NCI-H526 (cell line): ENCODE results near the gene ARHGEF17.
"Not testable (repeated sequence)": the region's sequence is repeated elsewhere in the genome, so short reads cannot be mapped to it uniquely, and the experiment has no call there.

Source experiments
- DNase-seq, 2 experiments: peaks; one replicate each; lab custom pipeline; 2025; lab: John Stamatoyannopoulos, UW

ARHGEF17 gene

GRCh38 chr11:73271936-73272679 is 36.0 kb upstream of the ARHGEF17 start, which contains the start of gene P2RY6:
TSS of gene P2RY6 (plus strand) at chr11:73272338. CDS start at chr11:73296519, 24,181 bp downstream.
- DNase-seq: peak in 1 of 2 experiments; percentile 43

DNA sequence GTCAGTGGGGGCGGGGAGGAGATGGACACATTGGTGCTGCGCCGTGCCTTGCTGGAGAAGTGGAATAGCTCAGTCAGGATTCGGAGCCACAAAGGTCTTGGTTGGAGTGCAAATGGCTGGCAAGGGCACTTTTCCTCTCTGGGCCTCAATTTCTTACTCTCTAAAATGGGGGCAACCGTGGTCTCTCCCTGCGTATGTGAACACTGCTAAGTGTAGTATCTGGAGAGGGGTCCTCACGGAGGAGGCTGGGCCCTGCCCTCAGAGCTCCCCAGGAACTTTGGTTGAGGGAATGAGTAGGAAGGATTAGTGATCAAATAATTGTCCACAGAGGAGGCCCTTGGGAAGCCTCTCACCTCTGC is 35.4 kb upstream of the ARHGEF17 start:
- no peak for DNase-seq

GRCh38 chr11:73273222-73273895 is 34.7 kb upstream of the ARHGEF17 start:
- DNase-seq: no peak

- DNase-seq: not testable (repeated sequence)
Measured at GRCh38 chr11:73274191-73274590, 33.9 kb upstream of the ARHGEF17 start.

DNA sequence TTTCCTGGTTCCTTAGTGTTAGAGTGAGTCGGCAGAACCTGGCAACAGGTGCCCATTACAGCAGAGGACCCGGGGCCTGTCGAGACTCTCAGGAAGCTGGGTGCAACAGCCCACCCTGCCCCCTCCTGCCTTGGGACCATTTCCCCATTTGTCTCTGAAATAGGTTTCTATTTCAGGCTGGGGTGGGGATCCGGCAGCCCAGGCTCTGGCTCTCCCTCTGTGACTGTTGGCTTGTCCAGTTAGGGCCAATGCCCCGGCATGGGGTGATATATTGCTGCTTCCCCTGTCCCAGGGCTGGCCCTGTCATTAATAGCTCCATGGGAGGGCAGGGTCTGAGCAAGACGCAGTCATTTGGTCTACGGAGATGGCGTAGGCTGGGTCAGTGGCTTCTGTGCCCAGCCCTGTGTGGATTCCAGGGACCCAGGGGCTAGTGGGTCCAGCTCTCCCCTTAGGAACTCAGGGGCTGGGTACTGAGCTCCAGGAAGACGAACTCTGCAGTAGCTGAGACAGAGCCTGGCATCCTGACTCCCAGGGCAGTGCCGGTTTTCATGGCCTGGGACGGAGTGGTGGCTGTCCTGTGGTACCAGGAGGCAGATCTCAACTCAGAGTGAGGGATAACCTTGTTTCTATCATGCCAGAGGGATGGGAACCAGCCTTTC is 33.2 kb upstream of the ARHGEF17 start:
- no peak for DNase-seq

DNA sequence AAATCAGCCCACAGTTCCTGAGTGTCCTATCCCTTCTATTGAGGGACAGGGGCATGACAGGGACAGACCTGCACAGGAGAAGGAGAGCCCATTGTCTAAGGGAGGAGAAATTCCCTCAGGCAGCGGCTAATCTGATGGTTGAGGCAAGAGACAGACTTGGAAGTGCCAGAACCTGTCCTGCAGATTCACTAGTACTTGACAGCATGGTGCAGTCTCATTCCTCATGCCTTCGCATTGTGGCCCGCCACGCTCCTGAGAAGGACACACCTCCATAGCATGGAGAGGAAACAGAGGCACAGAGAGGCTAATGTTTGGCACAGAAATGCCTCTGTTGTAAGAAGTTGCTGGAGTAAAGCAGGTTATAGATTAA is 32.7 kb upstream of the ARHGEF17 start:
- DNase-seq: no peak

DNA sequence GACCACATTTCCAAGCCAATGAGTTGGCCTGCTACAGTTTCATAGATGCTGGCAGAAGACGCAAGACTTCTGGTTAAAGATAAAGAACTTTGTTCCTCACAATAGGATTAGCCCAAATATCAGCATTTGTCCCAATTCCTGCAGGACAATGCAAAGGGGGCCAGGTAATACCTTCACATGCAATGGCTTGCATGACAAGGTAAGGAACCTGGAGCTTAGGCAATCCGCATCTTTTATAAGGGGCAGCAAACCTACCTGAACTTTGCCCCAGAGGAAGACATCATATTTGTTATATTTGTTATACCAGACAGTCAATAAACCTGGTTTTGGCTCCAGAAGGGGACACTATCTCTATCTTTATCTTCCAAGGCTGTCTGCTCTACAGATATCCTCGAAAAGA is 30.6 kb upstream of the ARHGEF17 start:
- DNase-seq: no peak

GRCh38 chr11:73280626-73281025 is 27.4 kb upstream of the ARHGEF17 start:
- no peak for DNase-seq

DNA sequence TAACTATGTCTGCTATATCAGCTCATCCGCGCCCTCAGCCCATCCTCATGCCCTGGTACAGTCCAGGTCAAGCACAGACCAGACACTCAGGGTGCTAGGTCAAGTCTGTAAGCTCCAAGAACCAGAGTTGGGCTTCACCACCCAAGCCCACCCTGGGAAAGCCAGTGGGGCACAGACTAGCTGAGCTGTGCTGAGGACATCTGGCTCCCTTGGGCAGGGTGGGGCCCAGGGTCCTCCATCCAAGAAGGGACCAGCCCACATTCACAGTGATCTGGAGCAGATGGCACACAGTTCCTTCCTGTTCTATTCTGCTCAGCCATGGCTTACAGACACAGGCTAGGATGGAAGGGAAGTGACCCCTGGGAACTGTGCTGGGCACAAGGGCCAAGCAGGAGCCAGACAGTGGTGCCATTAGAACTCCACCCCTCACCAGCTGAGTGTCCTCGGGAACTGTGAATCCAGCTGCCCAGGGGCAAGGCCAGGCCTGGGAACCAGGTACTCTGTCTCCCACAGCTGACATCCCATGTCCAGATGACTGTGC is 26.8 kb upstream of the ARHGEF17 start:
- no peak for DNase-seq

GRCh38 chr11:73281796-73282660 is 26.0 kb upstream of the ARHGEF17 start:
- no peak for DNase-seq

- DNase-seq: no peak
Measured at GRCh38 chr11:73283276-73284000, 24.6 kb upstream of the ARHGEF17 start.

DNA sequence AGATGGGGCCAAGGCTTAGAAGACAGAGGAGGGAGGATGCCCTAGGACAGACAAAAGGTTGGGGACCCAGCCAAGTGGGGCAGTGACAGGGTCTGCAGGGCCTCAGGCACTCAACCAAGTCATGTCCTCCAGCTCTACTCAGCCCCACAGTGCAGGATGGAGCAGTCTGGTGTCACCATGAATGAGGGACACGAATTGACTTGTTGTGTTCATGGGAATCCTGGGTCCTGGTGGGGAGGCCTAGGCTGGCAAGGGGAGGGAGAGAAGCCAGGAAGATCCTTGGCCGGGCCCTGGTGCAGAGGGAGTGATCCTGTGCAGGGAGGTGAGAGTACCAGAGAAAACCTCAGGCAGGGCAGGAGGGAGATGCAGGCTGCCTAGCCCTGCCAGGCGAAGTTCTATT is 24.0 kb upstream of the ARHGEF17 start:
- DNase-seq: no peak

GRCh38 chr11:73285721-73286120 is 22.4 kb upstream of the ARHGEF17 start:
- no peak for DNase-seq

GRCh38 chr11:73286240-73286810 is 21.8 kb upstream of the ARHGEF17 start:
- no peak for DNase-seq

DNA sequence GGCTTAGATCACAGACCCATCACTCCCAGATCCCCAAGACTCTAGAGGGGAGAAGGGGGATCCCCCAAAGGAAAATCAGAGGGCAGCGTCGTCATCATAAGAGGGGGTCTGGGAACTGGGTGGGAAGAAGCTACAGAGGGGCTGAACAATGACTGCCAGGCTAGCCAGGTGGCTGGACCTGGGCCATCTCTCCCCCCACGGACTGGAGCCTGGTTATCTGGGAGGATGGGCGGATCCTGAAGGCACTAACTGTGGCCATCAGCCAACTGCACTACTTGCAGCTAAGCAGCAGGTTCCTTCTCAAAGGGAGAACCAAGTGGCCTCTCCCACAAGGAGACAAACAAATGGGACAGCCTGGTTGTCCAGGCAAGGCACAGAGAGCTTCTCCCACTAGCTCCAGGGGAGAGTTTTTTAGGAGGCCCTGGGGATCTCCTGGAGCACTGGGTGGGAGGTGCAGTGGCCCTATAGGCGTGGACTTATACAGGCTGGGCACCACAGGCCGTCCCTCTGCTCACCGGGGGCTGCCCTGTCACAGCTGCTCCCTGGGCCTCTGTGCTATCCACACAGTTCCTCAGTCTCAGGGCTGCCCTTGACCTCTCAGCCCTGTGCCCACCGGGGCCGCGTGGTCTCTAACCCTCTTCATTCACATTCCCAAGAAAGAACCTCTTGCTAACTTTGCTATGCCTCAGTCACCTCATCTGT is 20.5 kb upstream of the ARHGEF17 start:
- no peak for DNase-seq

- no peak for DNase-seq
Measured at GRCh38 chr11:73288192-73288872, 19.7 kb upstream of the ARHGEF17 start.

- peak in 1 of 2 experiments; percentile 80 for DNase-seq
Measured at GRCh38 chr11:73288873-73289707, 19.0 kb upstream of the ARHGEF17 start.

- DNase-seq: no peak
Measured at GRCh38 chr11:73290536-73290935, 17.5 kb upstream of the ARHGEF17 start.

- DNase-seq: no peak
Measured at GRCh38 chr11:73291196-73291595, 16.9 kb upstream of the ARHGEF17 start.
